NCI-H446 (cell line): Measurements from ENCODE around the gene SLC27A2.
"Not testable (repeated sequence)": the region's sequence is repeated elsewhere in the genome, so short reads cannot be mapped to it uniquely, and the experiment has no call there.

ENCODE experiments used
- DNase-seq, 2 experiments: peaks; one replicate each; lab custom pipeline; 2025; lab: John Stamatoyannopoulos, UW

The SLC27A2 gene

DNA sequence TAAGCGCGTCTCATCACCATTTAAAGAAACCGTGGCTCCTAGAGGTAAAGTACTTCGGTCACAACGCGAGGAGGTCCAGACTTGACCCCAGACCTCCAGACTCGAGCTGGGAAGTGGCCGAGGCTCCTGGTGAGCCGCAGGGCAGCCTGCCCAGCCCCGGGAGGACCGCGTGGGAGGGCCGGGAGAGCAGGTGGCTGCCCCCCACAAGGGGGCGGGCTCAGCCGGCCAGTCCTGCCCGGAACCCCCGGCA, at the start of gene SLC27A2:
Gene SLC27A2, plus strand, starts transcription at position 228 of the 250 bp plus-strand sequence. CDS start 232 bp downstream, outside the sequence.
- DNase-seq, result no peak

DNA sequence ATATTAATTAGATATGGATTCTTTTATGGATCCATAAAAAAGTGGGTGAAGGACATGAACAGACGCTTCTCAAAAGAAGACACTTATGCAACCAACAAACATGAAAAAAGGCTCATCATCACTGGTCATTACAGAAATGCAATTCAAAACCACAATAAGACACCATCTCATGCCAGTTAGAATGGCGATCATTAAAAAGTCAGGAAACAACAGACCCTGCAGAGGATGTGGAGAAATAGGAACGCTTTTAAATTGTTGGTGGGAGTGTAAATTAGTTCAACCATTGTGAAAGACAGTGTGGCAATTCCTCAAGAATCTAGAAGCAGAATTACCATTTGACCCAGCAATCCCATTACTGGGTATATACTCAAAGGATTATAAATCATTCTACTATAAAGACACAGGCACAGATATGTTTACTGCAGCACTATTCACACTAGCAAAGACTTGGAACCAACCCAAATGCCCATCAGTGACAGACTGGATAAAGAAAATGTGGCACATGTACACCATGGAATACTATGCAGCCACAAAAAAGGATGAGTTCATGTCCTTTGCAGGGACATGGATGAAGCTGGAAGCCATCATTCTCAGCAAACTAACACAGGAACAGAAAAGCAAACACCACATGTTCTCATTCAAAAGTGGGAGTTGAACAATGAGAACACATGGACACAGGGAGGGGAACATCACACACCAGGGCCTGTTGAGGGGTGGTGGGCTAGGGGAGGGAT, 49.6 kb upstream of the SLC27A2 start:
- not testable (repeated sequence) for DNase-seq

DNA sequence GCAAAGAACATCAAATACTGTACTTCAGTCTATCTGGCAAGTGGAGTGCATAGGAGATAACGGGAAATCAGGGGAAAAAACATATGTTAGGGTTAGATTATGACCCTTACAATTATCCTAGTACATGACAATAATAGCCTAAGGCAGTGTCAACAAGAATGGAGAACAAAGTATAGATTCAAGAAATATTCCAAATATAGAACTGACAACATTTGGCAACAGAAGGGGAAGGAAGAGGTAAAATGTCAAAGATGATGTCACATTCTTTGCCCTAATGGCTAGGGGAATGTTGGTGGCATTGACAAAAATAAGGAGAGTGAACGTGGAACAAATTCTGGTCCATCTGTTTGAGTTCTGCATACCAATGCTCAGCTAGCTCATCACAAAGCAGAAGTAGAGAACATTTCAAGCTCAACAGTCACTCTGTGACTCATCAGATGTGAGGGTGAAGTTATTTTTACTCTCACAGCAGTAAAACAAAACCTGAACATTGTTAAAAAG, 47.4 kb upstream of the SLC27A2 start:
- DNase-seq, result no peak

GRCh38 chr15:50135031-50135551, 46.9 kb upstream of the SLC27A2 start:
- DNase-seq, result no peak

DNA sequence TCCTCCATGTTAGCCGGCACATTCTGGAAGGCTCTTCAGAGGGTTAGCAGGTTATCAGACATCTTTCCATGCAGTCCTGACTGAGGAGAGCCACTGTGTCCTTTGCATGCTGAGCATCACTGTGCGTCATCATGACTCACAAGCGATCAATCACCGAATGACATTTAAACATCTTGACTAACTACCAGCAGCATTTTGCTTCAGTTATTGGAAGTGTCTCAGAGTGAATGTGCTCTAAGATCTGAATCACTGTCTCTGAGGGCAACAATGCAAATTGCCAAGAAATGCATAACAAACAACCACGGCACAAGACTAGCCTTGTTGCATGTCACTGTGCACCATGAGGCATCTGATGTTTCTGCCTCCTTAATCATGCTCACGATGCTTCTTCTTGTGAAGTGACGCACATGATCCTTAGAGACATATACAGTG, 44.6 kb upstream of the SLC27A2 start:
- no peak for DNase-seq

GRCh38 chr15:50137893-50138292, 44.1 kb upstream of the SLC27A2 start:
- no peak for DNase-seq

DNA sequence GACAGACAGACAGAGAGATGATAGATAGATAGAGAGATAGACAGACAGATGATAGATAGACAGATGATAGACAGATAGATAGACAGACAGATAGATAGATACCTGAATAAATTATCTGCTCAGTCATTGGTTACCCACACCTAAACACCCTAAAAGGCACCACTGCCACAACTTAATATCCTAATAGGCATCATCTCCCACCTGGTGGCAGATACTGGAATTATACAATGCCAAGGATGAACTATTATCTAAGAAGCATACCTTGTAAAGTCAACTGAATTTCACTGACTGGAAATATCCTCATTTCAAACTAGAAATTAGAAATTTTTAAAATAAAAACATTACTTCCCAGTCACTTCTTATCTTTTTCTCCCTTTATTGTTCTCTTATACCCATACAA, 43.6 kb upstream of the SLC27A2 start:
- no peak for DNase-seq

GRCh38 chr15:50140098-50140497, 41.9 kb upstream of the SLC27A2 start:
- no peak for DNase-seq

DNA sequence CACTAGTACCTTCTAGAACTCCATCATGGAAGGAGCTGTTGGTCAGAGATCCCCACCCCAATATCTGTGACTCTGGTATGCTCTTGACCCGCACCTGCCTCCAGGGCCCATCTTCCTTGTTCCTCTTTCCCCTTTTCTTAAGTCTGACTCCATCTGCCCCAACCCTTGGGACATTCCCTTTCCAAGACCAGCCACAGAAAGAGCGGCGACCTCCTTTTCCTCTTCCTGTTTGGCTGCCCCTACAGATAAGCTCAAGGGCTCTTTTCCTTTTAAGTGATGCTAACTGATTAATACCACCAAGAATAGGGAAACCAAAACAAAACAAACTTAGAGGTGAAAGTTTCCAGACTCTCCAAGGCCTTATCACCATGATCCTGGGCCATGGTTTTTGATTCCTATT, 41.0 kb upstream of the SLC27A2 start:
- no peak for DNase-seq

GRCh38 chr15:50141856-50142255, 40.1 kb upstream of the SLC27A2 start:
- DNase-seq, result no peak

GRCh38 chr15:50143255-50143860, 38.6 kb upstream of the SLC27A2 start:
- no peak for DNase-seq

GRCh38 chr15:50144341-50145120, 37.5 kb upstream of the SLC27A2 start:
- DNase-seq, result no peak

- DNase-seq, result peak; percentile 64 to 81
Observed at GRCh38 chr15:50145451-50145872, 36.5 kb upstream of the SLC27A2 start.

- peak in 1 of 2 experiments; percentile 15 for DNase-seq
Observed at GRCh38 chr15:50146632-50147031, 35.4 kb upstream of the SLC27A2 start.

GRCh38 chr15:50148362-50148963, 33.5 kb upstream of the SLC27A2 start:
- DNase-seq, result peak in 1 of 2 experiments; percentile 58

- no peak for DNase-seq
Observed at GRCh38 chr15:50149090-50149489, 32.9 kb upstream of the SLC27A2 start.

GRCh38 chr15:50150349-50150748, 31.6 kb upstream of the SLC27A2 start:
- DNase-seq, result no peak

- no peak for DNase-seq
Observed at GRCh38 chr15:50150851-50151250, 31.1 kb upstream of the SLC27A2 start.

- no peak for DNase-seq
Observed at GRCh38 chr15:50151476-50151875, 30.5 kb upstream of the SLC27A2 start.

DNA sequence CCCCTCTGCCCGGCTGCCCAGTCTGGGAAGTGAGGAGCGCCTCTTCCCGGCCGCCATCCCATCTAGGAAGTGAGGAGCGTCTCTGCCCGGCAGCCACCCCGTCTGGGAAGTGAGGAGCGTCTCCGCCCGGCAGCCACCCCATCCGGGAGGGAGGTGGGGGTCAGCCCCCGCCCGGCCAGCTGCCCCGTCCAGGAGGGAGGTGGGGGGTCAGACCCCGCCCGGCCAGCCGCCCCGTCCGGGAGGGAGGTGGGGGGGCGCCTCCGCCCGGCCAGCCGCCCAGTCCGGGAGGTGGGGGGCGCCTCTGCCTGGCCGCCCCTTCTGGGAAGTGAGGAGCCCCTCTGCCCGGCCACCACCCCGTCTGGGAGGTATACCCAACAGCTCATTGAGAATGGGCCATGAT, 23.8 kb upstream of the SLC27A2 start:
- DNase-seq, result not testable (repeated sequence)

- DNase-seq, result no peak
Observed at GRCh38 chr15:50162969-50163718, 18.9 kb upstream of the SLC27A2 start.
